Effector memory CD8-positive, alpha-beta T cell (primary cell): ENCODE results near the gene NEGR1.

ENCODE experiments used
- ATAC-seq: fragments of 150-1000 bp; cut with Tn5 transposase; replicated peaks from 2 replicates; pipeline ENCODE4 v1.10.0; 2021; ENCODE audit warnings: mild to moderate bottlenecking, moderate library complexity
- DNase-seq, 3 experiments: peaks; one replicate each; pipeline ENCODE4 v3.0.0; 2021
- H3K27ac Mint-ChIP-seq, 2 donors: one replicate each; pipeline ENCODE4 v1.8.0; 2022; ENCODE audit warnings: mild to moderate bottlenecking in 2 of 2, mixed read lengths in 2 of 2, moderate library complexity in 2 of 2
- H3K27me3 Mint-ChIP-seq, 2 donors: one replicate each; pipeline ENCODE4 v1.8.0; 2022; ENCODE audit warnings: mixed read lengths in 2 of 2
- H3K36me3 Mint-ChIP-seq: one replicate; pipeline ENCODE4 v1.8.0; 2022; ENCODE audit warnings: mild to moderate bottlenecking, moderate library complexity, mixed read lengths; ENCODE audit not compliant: insufficient read depth
- H3K4me1 Mint-ChIP-seq, 2 donors: one replicate each; pipeline ENCODE4 v1.8.0; 2022; ENCODE audit warnings: low read depth in 2 of 2, mixed read lengths in 2 of 2
- H3K4me3 Mint-ChIP-seq, 2 donors: one replicate each; pipeline ENCODE4 v1.8.0; 2022; ENCODE audit warnings: mild to moderate bottlenecking in 2 of 2, mixed read lengths in 2 of 2, moderate library complexity in 2 of 2
- H3K9me3 Mint-ChIP-seq, 2 donors: one replicate each; pipeline ENCODE4 v1.8.0; 2022; ENCODE audit warnings: mixed read lengths in 2 of 2

The NEGR1 gene

GRCh38 chr1:72218141-72218739 is 64.1 kb downstream of the NEGR1 start:
- ATAC-seq (no peak), DNase-seq (no peak)
- Mint-ChIP-seq H3K9me3 (peaks cover 6 to 7% of the 10 kb centered on the region in 2 donors), H3K27ac (no peak overlapping the region), H3K4me1 (no peaks in the 10 kb centered on the region), H3K36me3 (no peaks in the 10 kb centered on the region), H3K4me3 (no peak overlapping the region), H3K27me3 (no peaks in the 10 kb centered on the region)

GRCh38 chr1:72207059-72207458 is 75.3 kb downstream of the NEGR1 start:
- peaks cover 0 to 6% of the 10 kb centered on the region in 2 donors for H3K9me3 Mint-ChIP-seq
- H3K4me1 Mint-ChIP-seq: no peaks in the 10 kb centered on the region
- H3K27ac Mint-ChIP-seq: no peak overlapping the region
- no peaks in the 10 kb centered on the region for H3K27me3 Mint-ChIP-seq
- DNase-seq (no peak), ATAC-seq (no peak)
- H3K4me3 Mint-ChIP-seq: no peak overlapping the region
- no peaks in the 10 kb centered on the region for H3K36me3 Mint-ChIP-seq

GRCh38 chr1:72202761-72203160 is 79.6 kb downstream of the NEGR1 start:
- H3K27me3 Mint-ChIP-seq: no peaks in the 10 kb centered on the region
- no peaks in the 10 kb centered on the region for H3K36me3 Mint-ChIP-seq
- DNase-seq (no peak), ATAC-seq (no peak)
- no peak overlapping the region for H3K27ac Mint-ChIP-seq
- peaks cover 0 to 6% of the 10 kb centered on the region in 2 donors for H3K9me3 Mint-ChIP-seq
- no peaks in the 10 kb centered on the region for H3K4me1 Mint-ChIP-seq
- H3K4me3 Mint-ChIP-seq: no peak overlapping the region

- H3K4me1 Mint-ChIP-seq: no peaks in the 10 kb centered on the region
- H3K36me3 Mint-ChIP-seq: no peaks in the 10 kb centered on the region
- H3K27ac Mint-ChIP-seq: no peak overlapping the region
- H3K27me3 Mint-ChIP-seq: no peaks in the 10 kb centered on the region
- DNase-seq (no peak), ATAC-seq (no peak)
- H3K4me3 Mint-ChIP-seq: no peak overlapping the region
- H3K9me3 Mint-ChIP-seq: peaks cover 0 to 2% of the 10 kb centered on the region in 2 donors
Observed at GRCh38 chr1:72197786-72198185, 84.6 kb downstream of the NEGR1 start.

GRCh38 chr1:72186733-72187307 is 95.5 kb downstream of the NEGR1 start:
- Mint-ChIP-seq H3K9me3 (peaks cover 0 to 5% of the 10 kb centered on the region in 2 donors), H3K27ac (no peak overlapping the region), H3K36me3 (no peaks in the 10 kb centered on the region), H3K4me3 (no peak overlapping the region), H3K27me3 (no peaks in the 10 kb centered on the region), H3K4me1 (no peaks in the 10 kb centered on the region)
- DNase-seq (no peak), ATAC-seq (no peak)

- Mint-ChIP-seq H3K27me3 (no peaks in the 10 kb centered on the region), H3K9me3 (peaks cover 0 to 7% of the 10 kb centered on the region in 2 donors), H3K4me3 (no peak overlapping the region), H3K36me3 (no peaks in the 10 kb centered on the region), H3K4me1 (no peaks in the 10 kb centered on the region), H3K27ac (no peak overlapping the region)
- ATAC-seq: no peak
- no peak for DNase-seq
Observed at GRCh38 chr1:72184099-72184701, 98.1 kb downstream of the NEGR1 start.

- Mint-ChIP-seq H3K36me3 (no peaks in the 10 kb centered on the region), H3K27me3 (no peaks in the 10 kb centered on the region), H3K9me3 (peaks cover 5 to 7% of the 10 kb centered on the region in 2 donors), H3K4me3 (no peak overlapping the region), H3K27ac (no peak overlapping the region), H3K4me1 (no peaks in the 10 kb centered on the region)
- DNase-seq (no peak), ATAC-seq (no peak)
Observed at GRCh38 chr1:72182859-72183258, 99.5 kb downstream of the NEGR1 start.

GRCh38 chr1:72178266-72178665 is 104.1 kb downstream of the NEGR1 start:
- no peak for DNase-seq
- no peak overlapping the region for H3K27ac Mint-ChIP-seq
- H3K9me3 Mint-ChIP-seq: peaks cover 8 to 15% of the 10 kb centered on the region in 2 donors

GRCh38 chr1:72177711-72178110 is 104.6 kb downstream of the NEGR1 start:
- Mint-ChIP-seq H3K27me3 (no peaks in the 10 kb centered on the region), H3K4me3 (no peak overlapping the region), H3K27ac (no peak overlapping the region), H3K9me3 (peaks cover 8 to 15% of the 10 kb centered on the region in 2 donors), H3K4me1 (no peaks in the 10 kb centered on the region), H3K36me3 (no peaks in the 10 kb centered on the region)
- ATAC-seq (no peak), DNase-seq (no peak)

More at GRCh38 chr1:72178266-72178665, 104.1 kb downstream of the NEGR1 start:
- H3K4me3 Mint-ChIP-seq: no peak overlapping the region
- no peaks in the 10 kb centered on the region for H3K36me3 Mint-ChIP-seq
- no peak for ATAC-seq
- H3K4me1 Mint-ChIP-seq: no peaks in the 10 kb centered on the region
- H3K27me3 Mint-ChIP-seq: no peaks in the 10 kb centered on the region

GRCh38 chr1:72170246-72170645 is 112.1 kb downstream of the NEGR1 start:
- H3K27ac Mint-ChIP-seq: no peak overlapping the region
- peaks cover 0 to 5% of the 10 kb centered on the region in 2 donors for H3K9me3 Mint-ChIP-seq
- no peak for ATAC-seq
- no peak for DNase-seq
- no peaks in the 10 kb centered on the region for H3K36me3 Mint-ChIP-seq
- no peak overlapping the region for H3K4me3 Mint-ChIP-seq
- H3K4me1 Mint-ChIP-seq: no peaks in the 10 kb centered on the region
- H3K27me3 Mint-ChIP-seq: no peaks in the 10 kb centered on the region

- Mint-ChIP-seq H3K4me1 (no peaks in the 10 kb centered on the region), H3K36me3 (no peaks in the 10 kb centered on the region), H3K27ac (no peak overlapping the region), H3K4me3 (no peak overlapping the region), H3K27me3 (no peaks in the 10 kb centered on the region), H3K9me3 (peaks cover 0 to 5% of the 10 kb centered on the region in 2 donors)
- DNase-seq (no peak), ATAC-seq (no peak)
Observed at GRCh38 chr1:72166426-72166825, 115.9 kb downstream of the NEGR1 start.

GRCh38 chr1:72150508-72150907 is 131.8 kb downstream of the NEGR1 start:
- Mint-ChIP-seq H3K27ac (no peak overlapping the region), H3K36me3 (no peaks in the 10 kb centered on the region), H3K4me1 (no peaks in the 10 kb centered on the region), H3K27me3 (no peaks in the 10 kb centered on the region), H3K9me3 (peaks cover 5 to 7% of the 10 kb centered on the region in 2 donors), H3K4me3 (no peak overlapping the region)
- ATAC-seq: no peak
- DNase-seq: no peak

GRCh38 chr1:72141875-72142274 is 140.5 kb downstream of the NEGR1 start:
- DNase-seq: no peak
- Mint-ChIP-seq H3K4me3 (no peak overlapping the region), H3K27me3 (no peaks in the 10 kb centered on the region), H3K4me1 (no peaks in the 10 kb centered on the region), H3K9me3 (no peaks in the 10 kb centered on the region), H3K27ac (no peak overlapping the region), H3K36me3 (no peaks in the 10 kb centered on the region)
- no peak for ATAC-seq

GRCh38 chr1:72140222-72140621 is 142.1 kb downstream of the NEGR1 start:
- DNase-seq (no peak), ATAC-seq (no peak)
- Mint-ChIP-seq H3K9me3 (no peaks in the 10 kb centered on the region), H3K27ac (no peak overlapping the region), H3K36me3 (no peaks in the 10 kb centered on the region), H3K4me1 (no peaks in the 10 kb centered on the region), H3K4me3 (no peak overlapping the region), H3K27me3 (no peaks in the 10 kb centered on the region)
